Eye (tissue), 1 donor: ENCODE data around the gene VTCN1.
"Not testable (repeated sequence)": the region's sequence is repeated elsewhere in the genome, so short reads cannot be mapped to it uniquely, and the experiment has no call there.

Experiments
- DNase-seq: peaks from one replicate; pipeline ENCODE4 v3.0.0-alpha.2; 2015

VTCN1 gene

DNA sequence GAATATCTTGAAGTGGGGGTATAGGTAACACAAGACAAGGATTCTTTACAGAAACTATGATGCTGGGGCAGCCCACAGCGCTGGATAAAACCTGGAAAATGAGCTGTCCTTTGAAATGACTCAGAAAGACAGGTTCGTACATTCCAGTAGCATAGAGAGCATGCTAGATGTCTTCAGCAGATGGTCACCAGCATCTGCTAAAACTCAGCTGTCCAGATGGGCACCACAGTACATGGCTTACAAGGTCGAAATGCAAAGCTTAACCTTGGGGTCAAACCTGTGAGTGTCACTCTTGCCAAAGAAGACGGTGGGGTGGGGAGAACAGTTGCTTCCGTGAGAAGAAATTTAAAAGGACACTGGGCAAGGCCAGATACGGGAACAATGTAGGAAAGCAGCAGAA, 47.9 kb downstream of the VTCN1 start:
- no peak for DNase-seq

DNA sequence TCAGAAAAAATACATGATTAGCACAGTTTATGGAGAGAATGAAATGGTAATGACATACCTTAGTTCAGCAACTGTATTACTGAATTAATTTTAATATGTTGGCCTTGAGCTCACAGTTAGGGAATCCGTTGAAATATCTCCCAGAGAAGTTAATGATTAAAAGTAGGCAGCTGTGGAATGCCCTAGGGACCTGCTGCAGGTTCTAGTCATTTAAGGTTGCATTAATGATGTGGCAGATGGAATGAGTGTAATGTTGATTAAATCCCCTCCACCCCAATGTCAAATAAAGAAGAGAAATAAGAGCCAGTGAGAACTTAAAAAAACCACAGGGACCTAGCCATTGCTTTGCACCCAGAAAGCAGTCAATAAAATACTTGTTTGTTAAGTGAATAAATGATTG, 48.8 kb downstream of the VTCN1 start:
- DNase-seq = no peak

DNA sequence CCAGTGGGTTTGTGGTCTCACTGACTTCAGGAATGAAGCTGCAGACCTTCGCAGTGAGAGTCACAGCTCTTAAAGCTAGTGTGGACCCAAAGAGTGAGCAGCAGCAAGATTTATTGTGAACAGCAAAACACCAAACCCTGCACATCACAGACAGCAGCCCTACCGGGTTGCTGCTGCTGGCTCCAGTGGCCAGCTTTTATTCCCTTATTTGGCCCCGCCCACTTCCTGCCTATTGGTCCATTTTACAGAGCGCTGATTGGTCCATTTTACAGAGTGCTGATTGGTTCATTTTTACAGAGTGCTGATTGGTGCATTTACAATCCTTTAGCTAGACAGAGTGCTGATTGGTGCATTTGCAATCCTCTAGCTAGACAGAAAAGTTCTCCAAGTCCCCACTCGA, 59.4 kb downstream of the VTCN1 start:
- not testable (repeated sequence) for DNase-seq

DNA sequence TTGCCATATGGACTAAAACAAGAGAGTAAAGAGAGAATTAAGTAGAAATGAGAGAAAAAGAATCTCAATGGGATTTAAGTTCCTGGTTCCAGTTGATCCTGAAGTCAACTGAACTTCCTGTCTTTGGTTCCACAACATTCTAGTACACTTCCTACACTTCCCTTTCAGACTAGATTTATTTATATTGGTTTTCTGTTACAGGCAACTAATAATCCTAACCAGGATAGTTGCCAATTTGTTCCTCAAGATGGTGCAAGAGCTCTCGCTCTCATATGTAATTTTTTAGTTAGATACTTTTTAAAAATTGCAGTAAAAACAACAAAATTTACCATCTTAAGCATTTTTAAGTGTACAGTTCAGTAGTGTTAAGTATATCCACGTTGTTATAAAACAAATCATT, 60.4 kb downstream of the VTCN1 start:
- DNase-seq = no peak

DNA sequence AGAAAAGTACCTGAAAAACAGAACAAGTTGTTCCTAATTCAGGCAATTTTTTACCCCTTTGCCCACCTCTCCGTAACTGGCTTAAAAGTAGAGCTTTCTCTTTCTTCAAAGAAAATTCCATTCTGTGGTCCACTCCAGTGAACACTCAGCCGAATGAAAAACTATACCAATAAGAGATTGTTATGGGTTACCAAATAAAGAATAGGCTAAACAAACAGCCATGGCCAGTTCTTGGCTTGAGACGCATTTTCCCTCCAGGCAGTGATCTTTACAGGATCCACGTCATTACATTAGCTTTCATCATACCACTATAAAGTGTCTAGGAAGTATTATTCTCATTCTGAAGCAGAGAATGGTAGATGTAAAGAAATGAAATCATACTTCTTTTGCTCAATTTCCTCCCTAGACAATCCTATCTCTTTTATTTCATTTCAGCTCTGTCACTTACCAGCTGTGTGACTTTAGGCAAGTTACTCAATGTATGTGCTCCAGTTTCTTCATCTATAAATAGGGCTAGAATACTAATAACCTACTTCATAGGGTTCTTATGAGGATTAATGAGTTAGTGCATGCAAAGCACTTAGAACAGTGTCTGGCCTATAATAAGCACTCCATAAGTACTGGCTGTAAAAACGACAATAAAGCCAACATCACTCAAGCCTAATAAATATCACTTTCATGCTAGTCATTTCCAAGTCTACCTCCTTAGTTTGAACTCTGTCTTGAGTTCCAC, 62.7 kb downstream of the VTCN1 start:
- peak; percentile 14 for DNase-seq

DNA sequence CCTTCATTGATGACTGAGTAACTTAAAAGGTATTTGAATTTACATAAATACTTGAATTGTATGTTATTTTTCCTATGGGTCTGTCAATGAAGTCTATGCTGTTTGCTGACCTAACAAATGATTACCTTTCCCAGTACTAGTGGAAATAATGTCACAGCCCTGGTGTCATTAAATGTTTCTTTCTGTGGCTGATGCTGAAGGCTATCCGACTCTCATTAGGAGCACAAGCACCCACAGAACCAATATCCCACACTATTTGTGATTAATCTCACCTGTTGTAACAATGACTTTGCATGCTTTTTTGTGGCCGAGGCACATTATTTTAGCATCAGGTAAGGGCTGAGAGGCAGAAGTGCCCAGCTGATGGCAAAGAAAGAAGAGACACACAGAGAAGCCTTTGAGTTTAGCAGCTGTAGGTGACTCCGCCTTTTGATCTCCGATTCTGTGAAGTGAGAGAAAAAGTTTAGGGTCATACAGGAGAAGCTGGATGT, 63.3 kb downstream of the VTCN1 start:
- DNase-seq = no peak

DNA sequence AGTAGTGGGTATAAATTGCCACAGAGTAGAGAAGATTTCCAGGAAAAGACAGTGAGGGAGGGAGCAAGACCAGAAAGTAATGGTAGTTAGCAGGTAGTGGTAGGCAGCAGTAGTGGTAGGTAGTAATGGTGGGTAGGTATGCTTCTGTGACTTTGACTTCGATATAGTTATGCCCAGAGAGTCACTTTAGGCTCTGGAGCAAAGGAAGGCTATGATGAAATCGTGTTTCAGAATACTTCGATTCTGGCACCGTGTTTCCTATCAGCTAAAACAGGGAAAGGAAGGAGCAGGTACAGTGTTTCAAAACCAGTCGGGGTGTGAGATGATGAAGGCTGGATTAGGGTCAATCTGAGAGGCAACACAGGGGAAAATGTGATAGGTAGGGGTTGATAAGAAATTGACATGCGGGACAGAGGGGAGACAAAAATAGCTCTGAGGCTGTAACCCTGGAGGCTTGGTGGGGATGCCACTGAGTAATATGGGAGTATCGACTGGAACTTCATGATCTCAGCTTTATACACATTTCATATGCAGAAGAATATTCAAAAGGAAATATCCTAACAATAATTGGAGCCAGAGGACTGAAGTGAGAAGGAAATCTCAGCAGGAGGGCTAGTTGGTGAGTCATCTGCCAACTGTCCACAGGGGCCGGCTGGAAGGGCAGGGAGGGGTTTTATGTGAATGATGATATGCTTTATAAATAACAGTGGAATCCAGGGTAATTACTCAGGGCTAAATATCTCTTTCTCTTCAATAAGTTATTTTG, 64.0 kb downstream of the VTCN1 start:
- peak; percentile 61 for DNase-seq

DNA sequence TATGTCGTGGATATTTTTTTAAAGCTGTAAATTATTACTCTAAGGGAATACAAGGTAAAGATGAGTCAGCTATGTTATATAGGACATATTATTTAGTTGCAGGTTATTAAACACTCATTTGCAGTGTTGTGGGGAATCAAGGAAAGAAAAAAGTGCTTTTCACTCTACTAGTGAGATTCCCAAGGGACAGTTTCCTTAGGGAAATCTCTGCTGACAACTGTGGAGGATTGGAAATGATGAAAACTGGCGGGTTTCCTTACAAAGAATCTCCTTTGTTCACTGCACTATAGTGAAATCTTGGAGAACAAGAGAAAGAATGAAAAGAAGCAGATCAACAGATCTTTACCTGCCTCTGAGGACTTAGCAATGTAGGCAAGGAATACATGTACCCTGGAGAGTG, 64.7 kb downstream of the VTCN1 start:
- DNase-seq = peak; percentile 22

DNA sequence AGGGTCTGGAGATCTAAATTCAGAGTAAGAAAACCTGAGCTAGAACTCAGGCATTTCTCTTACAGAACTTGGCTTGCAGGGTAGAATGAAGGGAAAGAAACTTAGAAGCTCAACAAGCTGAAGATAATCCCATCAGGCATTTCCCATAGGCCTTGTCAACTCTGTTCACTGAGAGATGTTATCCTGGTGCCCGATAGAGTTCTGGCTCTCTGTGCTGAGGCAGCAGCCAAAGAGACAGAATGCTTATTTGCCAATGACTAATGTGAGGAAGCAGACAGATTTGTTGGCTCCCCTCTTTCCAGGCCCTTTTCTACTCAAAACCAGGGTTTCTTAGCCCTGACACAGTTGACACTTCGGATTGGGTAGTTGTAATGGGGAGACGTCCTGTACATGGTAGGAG, 66.9 kb downstream of the VTCN1 start:
- no peak for DNase-seq

DNA sequence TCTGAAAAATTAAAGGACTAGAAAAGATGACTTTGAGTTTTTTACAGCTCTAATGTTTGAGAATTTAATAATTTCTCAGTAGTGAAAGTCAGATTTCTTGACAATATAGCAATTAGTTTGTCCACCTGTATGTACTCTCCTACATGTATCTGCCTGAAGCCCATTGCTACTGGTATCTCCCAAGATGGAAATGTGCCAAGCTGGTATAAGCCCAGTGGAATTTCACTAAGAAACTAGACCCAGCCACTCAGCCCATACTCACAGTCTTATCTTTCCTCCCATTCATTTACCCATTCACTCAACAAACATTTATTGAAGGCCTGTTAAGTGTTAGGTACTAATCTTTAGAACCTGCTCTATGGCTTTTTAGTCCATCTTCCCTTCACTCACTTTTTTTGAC, 67.6 kb downstream of the VTCN1 start:
- DNase-seq = no peak

DNA sequence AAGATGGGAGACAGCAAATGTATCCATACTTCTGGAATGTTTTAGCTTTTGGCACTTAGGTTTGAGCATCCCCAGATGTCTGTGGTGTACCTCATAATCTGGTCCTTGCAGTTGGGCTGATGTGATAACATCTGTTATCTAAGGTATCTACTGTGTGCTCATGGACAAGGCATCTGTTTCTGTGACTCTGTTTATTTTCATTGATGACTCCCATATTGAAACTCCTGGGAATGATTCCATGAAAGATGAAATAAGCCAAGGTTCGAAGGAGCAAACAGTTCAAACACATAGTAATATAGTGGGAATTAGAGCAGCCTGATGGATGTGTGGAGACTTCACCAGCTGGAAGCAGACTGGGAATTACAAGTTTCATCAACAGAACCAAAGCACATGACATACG, 68.5 kb downstream of the VTCN1 start:
- no peak for DNase-seq

DNA sequence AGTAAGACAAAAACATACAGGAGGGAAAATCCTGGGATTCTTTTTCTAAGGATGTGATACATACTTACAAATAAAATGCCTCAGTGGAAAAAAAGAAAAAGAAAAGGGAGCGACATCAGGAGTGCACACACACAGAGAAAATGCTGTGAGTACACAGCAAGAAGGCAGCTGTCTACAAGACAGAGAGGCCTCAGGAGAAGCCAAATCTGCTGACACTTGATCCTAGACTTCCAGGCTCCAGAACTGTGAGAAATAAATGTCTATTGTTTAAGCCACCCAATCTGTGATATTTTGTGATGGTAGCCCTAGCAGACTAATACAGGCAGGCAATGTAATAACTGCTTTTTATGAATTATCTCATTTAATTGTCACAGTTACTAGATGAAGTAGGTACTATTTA, 72.2 kb downstream of the VTCN1 start:
- no peak for DNase-seq

DNA sequence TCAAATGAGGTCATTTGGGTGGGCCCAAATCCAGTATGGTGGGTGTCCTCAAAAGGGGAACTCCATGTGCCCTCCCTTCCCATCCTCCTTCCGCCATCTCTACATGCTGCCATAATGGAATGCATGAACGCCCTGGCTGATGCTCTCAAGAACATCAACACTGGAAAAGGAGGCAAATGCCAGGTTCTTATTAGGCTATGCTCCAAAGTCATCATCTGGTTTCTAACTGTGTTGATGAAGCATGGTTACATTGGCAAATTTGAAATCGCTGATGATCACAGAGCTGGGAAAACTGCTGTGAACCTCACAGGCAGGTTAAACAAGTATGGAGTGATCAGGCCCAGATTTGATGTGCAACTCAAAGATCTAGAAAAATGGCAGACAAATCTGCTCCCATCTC, 72.6 kb downstream of the VTCN1 start:
- DNase-seq = no peak

DNA sequence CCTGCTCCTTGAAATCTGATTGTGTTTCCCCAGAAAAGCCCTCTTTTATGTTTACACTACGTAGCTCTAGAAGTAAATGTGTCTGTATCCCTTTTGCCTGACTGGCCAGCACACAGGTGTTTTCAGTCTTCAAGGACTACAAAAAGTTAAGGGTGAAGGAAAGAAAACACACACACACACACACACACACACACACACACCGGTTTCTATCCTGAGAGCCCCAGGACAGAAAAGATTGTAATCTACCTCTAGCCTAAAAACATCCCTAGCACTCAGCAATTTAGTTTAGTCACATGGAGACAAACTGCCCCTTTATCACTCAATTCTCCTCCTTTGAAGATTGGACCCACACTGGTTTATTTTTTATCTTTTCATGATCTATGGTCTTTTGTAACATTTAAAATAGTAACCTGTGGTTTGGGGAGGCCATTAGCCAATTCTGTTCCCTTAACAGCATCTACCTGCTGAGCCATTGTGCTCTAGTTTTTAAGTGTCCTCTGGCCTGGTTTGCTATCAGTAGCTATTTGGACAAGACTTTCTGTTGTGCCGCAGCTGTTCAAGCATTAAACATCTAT, 73.4 kb downstream of the VTCN1 start:
- DNase-seq = no peak

DNA sequence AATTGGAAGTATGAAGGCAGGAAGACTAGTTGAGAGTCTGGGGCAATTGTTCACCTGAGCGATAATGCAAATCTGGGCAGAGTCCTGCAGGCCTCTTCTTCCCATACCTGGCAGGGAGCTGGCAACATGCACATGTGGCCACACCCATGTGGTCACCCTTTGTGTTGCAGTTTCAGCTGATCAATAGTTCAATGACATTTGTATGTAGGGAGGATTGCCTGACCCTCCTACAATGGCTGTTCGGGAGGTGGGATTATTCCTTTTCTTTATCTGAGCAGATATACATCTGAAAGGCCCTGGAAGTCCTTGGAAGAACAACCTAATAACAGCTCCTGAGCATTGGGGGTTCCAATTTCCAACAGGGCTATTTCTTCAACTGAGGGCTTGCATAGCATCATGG, 74.0 kb downstream of the VTCN1 start:
- DNase-seq = no peak

DNA sequence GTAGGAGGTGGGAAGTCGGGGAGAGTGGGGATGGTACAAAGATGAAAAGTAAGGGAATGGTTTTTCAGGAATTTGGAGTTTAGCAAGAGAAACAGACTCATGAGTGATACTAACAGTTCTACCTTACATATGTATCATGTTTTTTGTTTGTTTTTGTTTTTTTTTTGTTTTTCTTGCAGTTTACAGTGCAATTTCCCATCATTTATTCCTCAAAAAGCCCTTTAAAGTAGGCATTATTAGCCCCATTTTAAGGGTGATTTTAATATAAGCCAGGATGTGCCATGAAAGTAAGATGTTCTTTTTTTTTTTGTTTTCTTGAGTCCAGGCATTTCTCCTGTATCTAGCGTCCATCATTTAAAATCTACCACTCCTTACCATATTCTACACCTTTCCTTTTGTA, 75.4 kb downstream of the VTCN1 start:
- no peak for DNase-seq

DNA sequence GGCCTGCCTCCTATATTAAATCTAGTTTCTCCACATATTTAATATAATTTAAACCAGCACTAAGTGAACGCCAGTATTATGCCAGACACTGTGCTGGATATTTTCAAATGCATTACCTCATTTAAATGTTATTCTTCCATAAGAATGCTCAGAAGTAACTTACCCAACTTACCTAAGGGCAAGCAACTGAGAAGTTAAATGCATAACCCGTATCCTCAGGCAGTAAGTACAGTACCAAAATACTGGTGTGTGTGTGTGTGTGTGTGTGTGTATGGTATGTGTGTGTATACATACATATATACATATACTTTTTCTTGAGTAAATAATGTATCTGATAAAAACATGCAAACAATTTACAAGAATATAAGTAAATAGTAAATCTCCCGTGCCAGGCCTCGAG, 80.2 kb downstream of the VTCN1 start:
- no peak for DNase-seq

DNA sequence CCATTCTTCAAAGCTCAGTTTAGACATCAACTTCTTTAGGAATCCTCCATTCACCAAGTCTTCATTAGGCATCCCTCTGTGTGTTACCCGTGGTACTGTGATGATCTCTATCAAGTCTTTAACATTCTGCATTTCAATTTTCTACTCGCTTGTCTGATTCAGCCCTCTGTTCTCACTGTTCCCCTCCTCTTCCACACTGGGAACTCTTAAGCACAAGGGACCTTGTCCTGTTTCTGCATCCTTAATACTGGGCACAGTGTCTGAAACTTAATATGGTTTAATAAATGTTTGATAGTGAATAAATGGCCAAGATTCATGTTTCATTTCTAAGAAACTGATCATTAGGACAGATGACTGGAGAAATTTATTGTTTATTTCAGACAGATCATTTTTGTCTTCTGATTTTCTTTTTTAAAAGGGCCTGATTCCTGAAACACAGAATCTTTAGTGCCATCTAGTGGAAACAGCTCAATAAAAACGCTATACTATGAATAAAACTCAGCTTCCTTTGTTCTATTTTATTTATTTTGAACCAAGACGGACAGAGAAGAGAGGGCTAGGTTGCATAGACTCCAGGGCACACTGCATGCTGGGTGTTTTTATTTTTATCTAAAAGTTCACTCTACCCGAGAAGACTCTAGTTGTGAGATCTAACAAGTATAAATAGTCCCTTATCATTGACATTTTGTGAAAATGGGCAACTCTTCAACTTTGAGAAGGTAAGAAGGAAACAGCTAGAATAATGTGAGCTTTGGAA, 82.2 kb downstream of the VTCN1 start:
- DNase-seq = peak; percentile 79

DNA sequence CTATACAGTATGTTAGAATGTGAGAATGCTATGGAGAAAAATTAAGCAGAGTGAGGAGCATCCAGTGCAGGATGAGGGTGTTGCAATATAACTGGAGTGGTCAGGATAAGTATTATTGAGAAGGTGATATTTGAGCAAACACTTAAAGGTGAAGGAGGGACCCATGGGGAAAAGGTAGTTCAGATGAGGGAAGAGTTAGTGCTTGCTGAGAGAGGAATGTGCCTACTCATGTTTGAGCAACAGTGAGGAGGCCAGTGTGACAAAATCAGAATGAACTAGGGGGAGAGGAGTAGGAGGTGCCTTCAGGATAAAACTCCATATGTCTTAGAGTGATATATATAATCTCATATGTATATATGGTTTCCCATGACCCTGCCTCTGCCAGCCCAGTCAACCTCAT, 82.9 kb downstream of the VTCN1 start:
- DNase-seq = no peak

DNA sequence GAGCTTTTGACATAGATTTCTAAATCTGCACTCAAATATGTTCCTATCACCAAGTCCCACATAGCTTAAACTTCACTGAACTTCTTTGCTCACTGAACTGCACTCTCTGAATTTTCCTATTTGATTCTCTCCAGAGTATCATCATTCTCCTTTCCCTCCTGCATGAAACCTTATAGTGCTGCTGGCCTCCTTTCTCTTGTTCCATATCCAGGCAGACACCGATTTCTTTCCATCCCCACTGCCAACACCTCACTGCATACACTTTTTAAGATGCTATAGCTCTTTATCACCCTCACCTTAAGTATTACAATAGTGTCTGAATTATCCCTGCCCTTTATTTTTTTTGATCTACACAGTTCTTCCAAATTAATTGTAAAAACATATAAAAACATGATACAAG, 86.1 kb downstream of the VTCN1 start:
- DNase-seq = no peak

DNA sequence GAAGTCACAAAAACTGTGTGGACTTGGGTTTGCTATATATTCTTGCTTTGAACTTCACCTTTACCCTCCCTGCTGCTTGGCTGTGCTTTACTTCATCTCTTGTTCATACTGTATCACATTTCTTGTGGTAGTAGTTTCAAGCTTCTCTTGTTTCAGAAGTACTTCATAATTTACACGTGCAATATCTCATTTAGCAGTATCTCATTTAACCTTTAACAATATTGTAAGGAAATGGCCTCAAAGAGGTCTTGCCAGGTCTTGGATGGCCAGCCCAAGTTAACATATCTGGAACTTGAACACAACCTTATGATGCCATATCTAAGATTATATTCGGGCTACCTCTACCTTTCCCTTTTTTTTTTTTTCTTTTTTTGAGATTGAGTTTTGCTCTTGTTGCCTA, 87.5 kb downstream of the VTCN1 start:
- no peak for DNase-seq

DNA sequence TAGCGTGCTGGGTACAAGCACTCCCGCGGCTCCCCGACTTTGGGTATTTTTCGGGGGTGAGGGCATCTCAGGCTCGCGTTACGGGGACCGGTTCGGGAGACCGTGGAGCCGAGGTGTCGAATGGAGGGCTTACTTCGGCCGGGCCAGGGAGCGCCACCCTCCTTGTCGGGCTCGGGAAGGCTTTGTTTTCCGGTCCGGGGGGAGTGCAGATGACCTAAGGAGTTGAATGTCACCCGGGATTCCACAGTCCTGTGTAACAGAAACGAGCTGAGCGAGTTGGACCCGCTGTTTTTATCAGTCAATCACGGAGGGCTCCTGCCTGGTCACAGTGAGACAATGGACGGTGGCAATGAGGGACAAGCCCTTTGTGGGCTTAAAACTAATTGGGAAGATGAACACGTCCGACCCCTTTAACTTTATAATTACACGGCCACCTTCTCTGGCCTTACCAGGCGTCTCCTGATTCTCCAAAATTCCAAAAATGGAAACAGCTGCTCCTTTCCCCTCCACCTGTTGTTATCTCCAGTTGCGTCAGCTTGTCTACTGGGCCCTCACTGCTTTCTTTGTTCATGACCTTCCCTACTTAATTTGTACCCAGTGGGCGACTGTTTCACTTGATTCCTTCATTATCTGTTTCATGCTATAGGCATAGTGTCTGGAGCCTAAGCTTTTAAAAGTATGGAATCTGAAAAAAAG, 88.2 kb downstream of the VTCN1 start:
- peak; percentile 89 for DNase-seq
